Hepatocyte (in vitro differentiated cells): ENCODE data around the gene GPX7.

Source experiments
- CTCF ChIP-seq: fragments of 200-600 bp; sonication (generic); IDR thresholded peaks from 2 replicates; pipeline ENCODE4 v1.5.1; 2016; ENCODE audit warnings: antibody characterized with exemption, mild to moderate bottlenecking; ENCODE audit not compliant: poor library complexity
- EZH2 ChIP-seq: fragments of 200-600 bp; sonication (generic); IDR thresholded peaks from 2 replicates; pipeline ENCODE4 v1.6.1; 2016; ENCODE audit warnings: antibody characterized with exemption, mild to moderate bottlenecking, borderline replicate concordance

- TF ChIP-seq EZH2: no peak
- no peak for TF ChIP-seq CTCF
Observed at GRCh38 chr1:52571783-52572182, 30.4 kb upstream of the GPX7 start.
